Stimulated activated CD4-positive, alpha-beta T cell treated with anti-CD3 and anti-CD28 coated beads, Interleukin-1b, Interleukin-23, amount 100 ng/mL, for 48 hours (primary cell): ENCODE results near the gene KCTD19.

ENCODE experiments used
- DNase-seq: peaks from one replicate; pipeline ENCODE4 v3.0.0-alpha.2; 2020

Gene KCTD19

GRCh38 chr16:67312719-67313118 lies 13.8 kb downstream of the KCTD19 start:
- no peak for DNase-seq

DNA sequence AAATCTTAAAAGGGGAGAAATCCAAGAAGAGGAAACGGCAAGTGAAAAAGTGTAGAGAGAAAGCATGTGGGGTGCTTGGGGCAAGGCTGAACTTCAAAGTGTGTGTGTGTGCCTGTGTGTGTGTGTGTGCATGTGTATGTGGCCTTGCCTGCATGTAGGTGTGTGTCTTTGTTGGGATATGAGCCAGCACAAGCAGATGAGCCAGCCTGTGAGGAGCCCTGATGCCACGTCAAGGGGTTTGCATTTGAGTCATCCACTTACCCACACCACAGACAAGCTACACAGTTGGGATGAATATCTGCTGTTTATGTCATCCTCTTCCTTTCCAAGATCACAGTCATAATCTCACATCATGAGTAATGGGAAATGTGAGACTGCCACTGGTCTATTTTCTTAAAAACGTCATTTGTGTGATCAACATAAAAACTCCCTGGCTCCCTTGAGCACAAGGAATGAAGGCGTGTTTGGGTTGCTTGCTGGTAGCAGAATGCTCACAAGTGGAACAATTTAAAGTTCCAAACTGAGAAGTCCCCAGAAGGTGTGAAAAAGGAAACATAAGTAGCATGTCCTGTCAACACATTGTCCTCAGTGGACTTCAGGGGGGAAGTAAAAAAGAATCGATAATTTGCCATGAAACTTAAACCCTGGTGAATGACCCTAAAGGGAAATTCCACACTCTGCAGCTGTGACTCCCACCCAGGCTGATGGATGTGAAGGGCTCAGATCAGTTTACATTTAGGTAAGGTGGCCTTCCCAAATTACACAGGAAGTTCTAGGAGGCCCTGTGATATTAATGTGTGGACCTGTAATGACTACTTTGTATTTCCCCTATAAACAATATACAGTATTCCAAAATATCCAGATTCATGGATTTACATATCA lies 14.7 kb downstream of the KCTD19 start:
- peak; percentile 95 for DNase-seq

DNA sequence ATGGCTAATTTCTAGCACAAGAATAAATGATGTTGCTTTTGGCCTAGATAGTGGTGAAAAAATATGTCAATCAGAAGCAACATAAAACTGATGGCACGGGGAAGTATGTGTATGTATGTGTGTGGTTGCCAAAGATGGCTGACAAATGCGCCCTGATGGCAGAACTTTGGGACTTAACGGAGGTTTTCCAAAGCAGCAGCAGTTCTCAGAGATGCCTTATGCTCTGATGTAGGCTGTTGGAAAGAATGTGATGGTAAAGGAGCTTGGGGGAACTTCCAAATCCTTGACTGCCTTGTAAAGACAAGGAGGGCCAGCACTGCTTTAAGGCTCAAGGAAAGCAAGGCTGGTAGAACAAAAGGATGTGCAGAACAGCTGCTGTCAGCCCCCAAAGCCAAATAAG lies 16.0 kb downstream of the KCTD19 start:
- no peak for DNase-seq

- no peak for DNase-seq
Observed at GRCh38 chr16:67305216-67306071, 21.1 kb downstream of the KCTD19 start.

DNA sequence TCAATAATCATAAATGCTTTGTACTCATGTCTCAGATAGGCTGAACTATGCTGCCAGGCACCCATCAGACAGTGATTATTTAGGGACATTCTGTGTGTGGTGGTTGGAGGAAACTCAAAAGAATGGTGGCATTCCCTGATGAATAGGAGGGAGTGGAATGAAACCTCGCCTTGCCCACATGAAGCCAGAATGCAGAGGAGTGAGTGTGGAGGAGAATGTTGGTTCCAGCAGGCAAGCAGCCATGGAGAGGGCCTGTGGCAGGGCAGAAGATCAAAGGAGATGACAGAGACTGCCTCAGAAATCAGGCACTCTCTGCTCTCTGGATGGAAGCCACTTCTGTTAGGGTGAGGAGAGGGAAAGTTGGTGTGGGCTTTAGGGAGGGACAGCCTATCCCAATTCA lies 22.5 kb downstream of the KCTD19 start:
- DNase-seq: no peak

GRCh38 chr16:67302970-67303369 lies 23.6 kb downstream of the KCTD19 start:
- no peak for DNase-seq

- DNase-seq: no peak
Observed at GRCh38 chr16:67302076-67302475, 24.5 kb downstream of the KCTD19 start.

DNA sequence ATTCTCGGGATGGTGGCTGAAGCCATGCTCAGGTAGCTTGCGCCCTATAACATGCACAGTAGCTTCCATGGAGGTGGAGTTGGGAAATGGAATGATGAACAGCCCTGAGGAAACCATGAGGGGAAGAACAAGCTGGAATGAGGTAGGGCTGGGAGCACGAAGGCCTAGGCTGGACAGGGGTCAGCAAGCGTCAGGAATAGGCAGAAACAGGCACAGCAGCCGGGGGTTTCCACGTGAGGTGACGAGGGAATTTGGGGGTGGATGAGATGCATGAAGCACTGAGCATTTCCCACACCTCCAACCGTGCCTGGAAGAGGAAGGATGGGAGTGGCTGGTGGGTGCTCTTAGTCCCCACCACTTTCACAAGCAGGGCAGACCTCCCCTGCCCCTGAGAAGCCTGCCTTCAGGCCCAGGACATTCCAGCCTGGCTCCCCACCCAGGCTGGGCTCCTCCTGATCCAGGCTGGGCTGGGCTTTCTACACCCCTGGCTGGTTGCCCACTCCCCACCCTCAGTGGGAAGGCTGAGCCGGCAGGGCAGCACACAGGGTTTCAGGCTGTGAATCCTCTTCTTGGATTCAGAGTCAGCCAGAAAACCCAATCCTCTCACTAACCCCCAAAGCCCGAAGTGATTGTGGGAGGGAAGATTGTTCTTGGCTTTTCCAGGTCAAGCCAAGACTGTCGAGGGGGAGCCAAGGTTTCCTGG lies 25.3 kb downstream of the KCTD19 start:
- no peak for DNase-seq

DNA sequence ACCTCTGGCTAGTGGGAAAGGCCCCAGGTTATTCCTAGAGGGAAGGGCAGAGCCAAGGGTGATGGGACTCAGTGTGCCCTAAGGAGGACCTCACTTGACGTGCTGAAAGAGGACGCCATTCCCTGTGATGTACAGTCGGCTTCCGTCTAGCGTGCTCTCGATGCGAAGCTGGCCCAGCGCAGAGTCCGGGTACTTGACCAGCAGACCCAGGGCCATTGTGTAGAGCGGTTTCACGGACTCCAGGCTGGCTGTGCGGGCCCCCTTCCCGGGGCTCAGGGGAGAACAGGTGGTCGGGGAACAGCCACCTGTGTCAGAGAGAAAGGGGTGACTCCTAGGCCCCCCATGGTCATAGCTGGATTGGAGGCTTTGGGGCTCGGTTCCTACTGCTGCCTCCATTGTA lies 27.3 kb downstream of the KCTD19 start:
- DNase-seq: no peak

DNA sequence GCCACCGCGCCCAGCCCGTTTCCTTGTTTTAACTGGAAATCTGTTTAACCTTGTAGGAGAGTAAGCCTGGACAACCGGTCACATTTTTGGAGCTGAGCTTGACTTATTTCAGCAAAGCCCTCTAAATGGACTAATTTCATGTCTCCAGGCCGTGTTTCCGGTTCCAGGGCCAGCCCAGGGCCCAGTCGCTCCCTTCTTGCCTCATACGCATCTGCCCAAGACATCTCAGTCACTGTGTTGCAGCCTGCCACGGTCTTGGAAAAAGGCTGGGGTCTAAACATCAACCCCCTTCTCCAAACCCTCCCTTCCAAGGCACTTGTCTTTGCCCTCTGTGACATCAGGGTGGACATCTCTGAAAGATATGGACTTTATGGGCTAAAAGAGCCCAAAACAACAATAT lies 28.3 kb downstream of the KCTD19 start:
- no peak for DNase-seq

DNA sequence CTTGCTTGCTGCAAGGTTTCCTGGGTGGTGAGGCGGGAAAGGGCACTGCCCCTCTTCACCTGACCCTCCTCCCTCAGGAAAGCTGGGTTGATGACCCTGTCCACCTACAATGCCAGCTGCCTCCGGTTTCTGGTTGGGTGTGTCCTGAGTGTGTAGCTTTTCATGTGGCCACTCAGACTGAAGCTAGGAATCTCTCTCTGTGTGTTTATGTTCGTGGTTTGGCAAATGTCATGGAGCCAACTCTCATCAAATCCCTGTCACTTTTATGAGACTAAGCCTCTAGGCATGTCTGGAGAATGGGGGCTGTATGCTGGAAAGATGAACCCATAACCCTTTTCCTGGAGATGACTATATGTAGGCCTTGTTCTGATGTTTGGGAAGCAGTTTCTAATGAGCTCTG lies 30.1 kb downstream of the KCTD19 start:
- DNase-seq: no peak

DNA sequence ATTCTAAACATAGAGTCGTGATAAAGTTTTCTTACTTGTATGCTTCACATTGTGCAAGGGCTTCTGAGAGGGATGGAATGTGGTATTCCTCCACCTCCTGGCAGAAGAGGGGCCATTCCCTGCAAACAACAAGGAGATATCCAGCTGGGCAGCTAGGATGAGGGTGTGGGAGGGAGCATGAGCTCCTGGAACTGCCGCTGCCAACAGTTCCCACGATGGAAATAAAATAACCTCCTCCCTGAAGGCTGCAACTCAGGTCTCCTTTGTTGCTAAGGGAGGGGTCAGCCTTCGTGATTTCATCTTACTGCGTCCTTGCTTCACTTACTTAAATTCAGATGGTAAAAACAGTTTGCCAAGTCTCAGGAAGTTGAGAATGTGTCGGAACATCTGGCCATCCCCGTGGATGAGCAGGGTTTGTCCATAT lies 31.6 kb downstream of the KCTD19 start:
- no peak for DNase-seq

- DNase-seq: no peak
Observed at GRCh38 chr16:67294171-67294757, 32.3 kb downstream of the KCTD19 start.

DNA sequence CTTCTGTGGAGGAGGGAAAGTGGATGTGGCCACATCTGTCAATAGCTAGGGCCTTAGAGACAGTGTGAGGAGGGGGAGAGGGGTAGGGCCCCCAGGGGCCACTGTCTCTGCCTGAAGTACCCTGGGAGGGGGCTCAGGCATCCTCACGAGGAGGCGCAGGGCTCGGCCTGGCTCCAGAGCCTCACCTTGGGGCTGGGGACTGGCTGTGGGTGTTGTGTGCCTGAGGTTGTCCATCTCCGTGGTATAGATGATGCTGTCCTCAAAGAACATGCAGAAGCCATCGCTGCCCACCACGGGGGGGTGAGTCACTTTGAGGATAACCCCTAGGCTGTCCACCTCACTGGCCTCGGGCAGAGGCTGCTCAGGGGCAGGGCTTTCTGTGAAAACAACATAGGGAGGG lies 35.1 kb downstream of the KCTD19 start:
- no peak for DNase-seq

- DNase-seq: no peak
Observed at GRCh38 chr16:67287960-67288359, 38.6 kb downstream of the KCTD19 start.

- no peak for DNase-seq
Observed at GRCh38 chr16:67286441-67287235, 39.9 kb downstream of the KCTD19 start.

GRCh38 chr16:67284699-67285646 lies 41.6 kb downstream of the KCTD19 start:
- DNase-seq: no peak

- DNase-seq: no peak
Observed at GRCh38 chr16:67283826-67284555, 42.5 kb downstream of the KCTD19 start.

DNA sequence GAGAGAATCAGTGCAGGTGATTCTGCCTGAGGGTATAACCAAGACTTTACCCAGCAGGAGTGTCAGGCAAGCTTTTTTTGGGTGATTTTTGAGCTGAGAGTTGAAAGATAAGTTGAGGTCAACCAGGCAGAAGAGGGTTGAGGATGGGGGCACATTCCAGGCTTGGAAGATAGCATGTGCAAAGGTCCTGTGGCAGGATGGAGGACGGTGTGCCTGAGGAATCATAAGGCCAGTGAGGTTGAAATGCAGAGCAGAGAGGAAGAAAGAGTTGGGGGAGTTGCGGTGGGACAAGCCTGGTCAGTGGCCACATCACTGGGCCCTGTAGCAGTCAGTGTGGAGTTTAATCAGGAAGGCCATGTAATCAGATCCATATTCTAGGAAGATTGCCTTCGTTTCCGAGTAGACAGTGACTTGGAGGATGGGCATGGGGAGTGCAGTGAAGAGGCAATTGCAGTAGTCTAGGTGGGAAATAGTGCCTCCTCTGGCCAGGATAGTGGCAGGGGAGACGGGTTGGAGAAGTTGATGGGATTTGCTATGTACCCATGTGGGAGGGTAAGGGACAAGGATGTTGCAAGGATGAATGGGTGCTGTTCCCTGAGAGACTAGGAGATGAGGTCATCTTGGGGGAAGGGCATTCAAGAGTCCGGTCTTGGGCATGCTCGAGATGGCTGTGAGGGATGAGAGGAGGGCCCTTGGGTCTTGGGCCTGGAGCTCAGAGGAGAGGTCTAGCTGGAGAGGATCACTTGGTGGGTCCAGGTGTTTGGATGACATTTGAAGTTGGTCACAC lies 43.3 kb downstream of the KCTD19 start:
- no peak for DNase-seq
